Gastrocnemius medialis (tissue), 4 donors: ENCODE results near the gene SLC10A7.

Experiments used
- POLR2A ChIP-seq, 2 donors: fragments of 450-650 bp; IDR thresholded peaks; one replicate each; pipeline ENCODE4 v1.6.1; 2017; ENCODE audit warnings: antibody characterized with exemption in 2 of 2, mild to moderate bottlenecking in 2 of 2, moderate library complexity in 2 of 2
- TF ChIP-seq, protein P1 (sequence below), 5 experiments: fragments of 450-650 bp in 3 of 5; fragments of 200-600 bp in 2 of 5; sonication (generic) in 2 of 5; IDR thresholded peaks in 4 of 5; conservative IDR thresholded peaks in 1 of 5; 1 replicate in 4 of 5; 2 replicates in 1 of 5; pipeline ENCODE4 v1.5.1; 2016 to 2019; ENCODE audit warnings: antibody characterized with exemption in 5 of 5, mild to moderate bottlenecking in 3 of 5, moderate library complexity in 3 of 5

GRCh38 chr4:146428298-146428697 lies 93.4 kb downstream of the SLC10A7 start:
- TF ChIP-seq POLR2A (IDR thresholded peaks at IDR 0.05) = no peak
- TF ChIP-seq, protein P1, sequence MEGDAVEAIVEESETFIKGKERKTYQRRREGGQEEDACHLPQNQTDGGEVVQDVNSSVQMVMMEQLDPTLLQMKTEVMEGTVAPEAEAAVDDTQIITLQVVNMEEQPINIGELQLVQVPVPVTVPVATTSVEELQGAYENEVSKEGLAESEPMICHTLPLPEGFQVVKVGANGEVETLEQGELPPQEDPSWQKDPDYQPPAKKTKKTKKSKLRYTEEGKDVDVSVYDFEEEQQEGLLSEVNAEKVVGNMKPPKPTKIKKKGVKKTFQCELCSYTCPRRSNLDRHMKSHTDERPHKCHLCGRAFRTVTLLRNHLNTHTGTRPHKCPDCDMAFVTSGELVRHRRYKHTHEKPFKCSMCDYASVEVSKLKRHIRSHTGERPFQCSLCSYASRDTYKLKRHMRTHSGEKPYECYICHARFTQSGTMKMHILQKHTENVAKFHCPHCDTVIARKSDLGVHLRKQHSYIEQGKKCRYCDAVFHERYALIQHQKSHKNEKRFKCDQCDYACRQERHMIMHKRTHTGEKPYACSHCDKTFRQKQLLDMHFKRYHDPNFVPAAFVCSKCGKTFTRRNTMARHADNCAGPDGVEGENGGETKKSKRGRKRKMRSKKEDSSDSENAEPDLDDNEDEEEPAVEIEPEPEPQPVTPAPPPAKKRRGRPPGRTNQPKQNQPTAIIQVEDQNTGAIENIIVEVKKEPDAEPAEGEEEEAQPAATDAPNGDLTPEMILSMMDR (IDR thresholded peaks at IDR 0.05 in 4 of 5, conservative IDR thresholded peaks at IDR 0.05 in 1 of 5) = no peak
